Skin epidermis (tissue), 12 donors: ENCODE data around the gene POLR2I.
"Not testable (repeated sequence)": the region's sequence is repeated elsewhere in the genome, so short reads cannot be mapped to it uniquely, and the experiment has no call there.

Experiments
- H3K27ac ChIP-seq, 21 experiments: fragments of 200-600 bp; sonication (generic) in 11 of 21; one replicate each; pipeline ENCODE4 v1.5.0; 2020; ENCODE audit warnings: mild to moderate bottlenecking in 3 of 21, inconsistent platforms in 2 of 21, moderate library complexity in 2 of 21
- H3K4me3 ChIP-seq, 7 experiments: fragments of 200-600 bp; sonication (generic) in 2 of 7; one replicate each; pipeline ENCODE4 v1.5.0; 2020; ENCODE audit warnings: inconsistent platforms in 2 of 7, mild to moderate bottlenecking in 2 of 7, moderate library complexity in 1 of 7

POLR2I gene

DNA sequence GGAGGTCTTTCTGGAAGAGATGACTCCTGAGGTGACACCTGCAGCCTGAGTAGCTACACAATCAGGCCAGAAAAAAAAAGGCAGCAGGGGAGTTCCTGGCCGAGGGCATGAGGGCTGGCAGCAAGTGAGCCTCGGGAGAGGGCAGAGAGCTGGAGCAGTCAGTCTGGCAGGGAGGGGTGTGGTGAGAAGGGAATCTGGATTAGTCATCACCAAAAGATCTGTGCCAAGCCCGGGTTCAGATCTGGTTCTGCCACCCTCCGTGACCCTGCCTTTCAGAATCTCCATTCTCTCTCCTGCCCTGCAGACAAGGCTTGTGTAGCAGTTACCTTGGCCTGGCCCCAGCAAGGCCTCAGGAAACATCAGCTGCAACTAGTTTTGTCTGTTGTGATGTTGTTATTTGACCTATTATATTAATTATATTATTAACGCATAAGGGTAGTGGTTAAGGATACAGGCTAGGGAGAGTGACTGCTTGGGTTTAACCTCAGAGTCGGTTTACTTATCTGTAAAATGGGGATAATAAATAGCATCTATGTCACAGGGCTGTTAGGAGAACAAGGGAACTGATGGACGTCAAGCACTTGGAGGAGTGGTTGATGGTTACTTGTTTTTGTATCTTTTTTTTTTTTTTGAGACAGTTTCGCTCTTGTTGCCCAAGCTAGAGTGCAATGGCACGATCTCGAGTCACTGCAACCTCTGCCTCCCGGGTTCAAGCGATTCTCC, 22.4 kb upstream of the POLR2I start:
- Histone ChIP-seq H3K4me3 (no peak overlapping the region), H3K27ac (peak overlapping the region in 12 of 21 experiments; percentile 7 to 71 (median 61))

DNA sequence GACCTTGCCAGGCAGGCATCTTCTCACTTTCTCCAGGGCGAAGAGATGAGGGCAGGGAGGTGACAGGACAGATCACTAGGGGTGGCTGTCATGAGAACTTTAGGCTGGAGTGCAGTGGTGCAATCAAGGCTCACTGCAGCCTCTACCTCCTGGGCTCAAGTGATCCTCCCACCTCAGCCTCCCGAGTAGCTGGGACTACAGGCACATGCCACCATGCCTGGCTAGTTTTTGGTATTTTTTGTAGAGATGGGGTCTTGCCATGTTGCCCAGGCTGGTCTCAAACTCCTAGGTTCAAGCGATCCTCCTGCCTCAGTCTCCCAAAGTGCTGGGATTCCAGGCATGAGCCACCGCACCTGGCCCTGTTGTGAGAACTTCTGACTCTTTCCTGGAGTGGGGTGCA, 20.2 kb upstream of the POLR2I start:
- not testable (repeated sequence) for H3K4me3 ChIP-seq, H3K27ac ChIP-seq

DNA sequence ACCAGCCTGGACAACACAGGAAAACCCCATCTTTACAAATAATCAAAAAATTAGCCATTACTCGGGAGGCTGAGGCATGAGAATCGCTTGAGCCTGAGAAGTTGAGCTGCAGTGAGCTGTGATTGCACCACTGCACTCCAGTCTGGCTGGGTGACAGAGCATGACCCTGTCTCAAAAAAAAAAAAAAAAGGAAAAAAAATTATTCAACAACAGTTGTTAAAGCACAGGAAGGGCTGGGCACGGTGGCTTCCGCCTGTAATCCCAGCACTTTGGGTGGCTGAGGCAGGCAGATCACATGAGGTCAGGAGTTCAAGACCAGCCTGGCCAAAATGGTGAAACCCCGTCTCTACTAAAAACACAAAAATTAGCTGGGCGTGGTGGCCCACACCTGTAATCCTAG, 16.5 kb upstream of the POLR2I start:
- H3K27ac ChIP-seq: peak overlapping the region in 2 of 21 experiments; percentile 7 to 31

DNA sequence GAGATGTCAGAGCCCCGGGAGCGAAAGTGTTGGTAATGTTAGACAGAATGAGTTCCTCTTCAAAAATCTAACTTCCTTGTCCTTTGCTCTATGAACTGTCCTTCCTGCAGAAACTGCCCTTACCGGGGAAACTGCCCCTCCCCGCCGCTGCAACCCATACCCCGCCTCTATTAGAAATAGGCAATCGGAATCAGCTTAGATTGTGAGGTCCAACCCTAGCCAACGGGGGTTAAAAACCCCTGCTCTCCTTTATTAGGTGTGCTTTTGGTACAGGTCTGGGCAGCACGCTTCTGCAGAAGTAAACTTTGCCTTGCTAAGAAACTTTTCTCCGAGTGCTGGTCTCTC, 13.7 kb upstream of the POLR2I start:
- H3K27ac ChIP-seq: peak overlapping the region; percentile 9 to 96 (median 87)
- peak overlapping the region; percentile 23 to 41 (median 34) for H3K4me3 ChIP-seq

More for the DNA sequence above, 16.5 kb upstream of the POLR2I start:
- H3K4me3 ChIP-seq: not testable (repeated sequence)

DNA sequence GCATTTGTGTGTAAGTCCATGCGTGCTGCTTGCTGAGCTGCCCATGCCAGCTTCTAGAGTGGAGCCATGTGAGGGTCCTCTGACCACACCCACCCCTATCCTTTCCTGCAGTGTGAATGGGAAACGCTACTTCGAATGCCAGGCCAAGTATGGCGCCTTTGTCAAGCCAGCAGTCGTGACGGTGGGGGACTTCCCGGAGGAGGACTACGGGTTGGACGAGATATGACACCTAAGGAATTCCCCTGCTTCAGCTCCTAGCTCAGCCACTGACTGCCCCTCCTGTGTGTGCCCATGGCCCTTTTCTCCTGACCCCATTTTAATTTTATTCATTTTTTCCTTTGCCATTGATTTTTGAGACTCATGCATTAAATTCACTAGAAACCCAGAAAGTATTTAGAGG, 10.9 kb upstream of the POLR2I start:
- Histone ChIP-seq H3K4me3 (no peak overlapping the region), H3K27ac (no peak overlapping the region)

GRCh38 chr19:36121486-36122124, 6.9 kb upstream of the POLR2I start:
- H3K4me3 ChIP-seq: no peak overlapping the region
- H3K27ac ChIP-seq: no peak overlapping the region

- Histone ChIP-seq H3K27ac (no peak overlapping the region), H3K4me3 (no peak overlapping the region)
These were observed 6.3 kb upstream of the POLR2I start for GRCh38 chr19:36120984-36121358.

GRCh38 chr19:36120092-36120983, 5.7 kb upstream of the POLR2I start:
- Histone ChIP-seq H3K4me3 (no peak overlapping the region), H3K27ac (no peak overlapping the region)

DNA sequence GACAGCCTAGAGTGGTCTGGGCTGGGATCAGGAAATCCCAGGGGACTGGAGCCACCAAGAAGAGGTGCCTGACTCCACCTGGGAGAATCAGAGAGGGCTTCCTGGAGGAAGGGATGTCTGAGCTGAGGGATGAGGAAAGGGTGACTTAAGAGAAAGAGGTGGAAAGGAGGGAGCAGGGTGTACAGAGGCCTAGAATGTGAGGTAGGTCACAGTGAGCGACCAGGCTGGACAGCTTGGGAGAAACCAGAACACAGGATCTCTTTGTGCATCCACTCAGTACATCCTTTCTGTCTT, 1.6 kb upstream of the POLR2I start:
- Histone ChIP-seq H3K4me3 (peak overlapping the region in 6 of 7 experiments; percentile 56 to 85 (median 76)), H3K27ac (peak overlapping the region in 17 of 21 experiments; percentile 45 to 94 (median 89))

GRCh38 chr19:36115453-36116343, 1.0 kb upstream of the POLR2I start, which contains the start of gene TBCB:
Gene TBCB (plus strand): TSS chr19:36115468. CDS start chr19:36115561, 93 bp downstream.
- Histone ChIP-seq H3K4me3 (peak within 1 kb of the TSS; percentile 56 to 87 (median 82)), H3K27ac (peak within 1 kb of the TSS; percentile 38 to 94 (median 89))

GRCh38 chr19:36113894-36114720, 568 bp downstream of the POLR2I start:
- Histone ChIP-seq H3K27ac (peak overlapping the region; percentile 38 to 94 (median 89)), H3K4me3 (peak overlapping the region; percentile 56 to 87 (median 82))

DNA sequence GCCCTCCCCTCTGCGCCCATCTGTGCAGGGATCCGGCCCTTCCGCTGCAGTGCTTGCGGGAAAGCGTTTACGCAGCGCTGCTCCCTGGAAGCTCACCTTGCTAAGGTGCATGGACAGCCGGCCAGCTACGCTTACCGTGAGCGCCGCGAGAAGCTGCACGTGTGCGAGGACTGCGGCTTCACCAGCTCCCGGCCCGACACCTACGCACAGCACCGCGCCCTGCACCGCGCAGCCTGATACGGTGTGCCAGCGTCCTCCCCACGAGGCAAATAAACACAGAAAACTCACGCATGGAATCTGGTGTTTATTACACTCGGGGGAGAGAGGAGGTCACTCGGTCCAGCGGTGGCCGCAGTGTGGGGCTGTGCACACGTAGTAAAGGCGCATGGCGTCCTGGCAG, 1.2 kb downstream of the POLR2I start:
- peak overlapping the region in 5 of 21 experiments; percentile 87 to 94 (median 91) for H3K27ac ChIP-seq
- peak overlapping the region in 5 of 7 experiments; percentile 61 to 85 (median 82) for H3K4me3 ChIP-seq

DNA sequence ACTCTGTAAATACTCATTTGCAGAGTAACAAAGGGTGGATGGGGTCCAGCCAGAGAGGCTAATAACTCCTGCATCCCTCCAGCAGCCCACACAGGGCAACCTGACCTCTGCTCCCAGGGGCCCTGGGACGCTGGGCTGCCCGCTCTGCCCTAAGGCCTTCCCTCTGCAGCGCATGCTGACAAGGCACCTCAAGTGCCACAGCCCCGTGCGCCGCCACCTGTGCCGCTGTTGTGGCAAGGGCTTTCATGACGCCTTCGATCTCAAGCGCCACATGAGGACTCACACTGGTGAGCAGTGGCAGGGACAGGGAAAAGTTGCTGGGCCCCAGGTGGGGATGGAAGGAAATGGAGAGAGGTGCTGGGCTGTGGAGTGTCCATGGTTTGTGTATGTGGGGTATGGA, 2.0 kb downstream of the POLR2I start:
- H3K4me3 ChIP-seq: no peak overlapping the region
- no peak overlapping the region for H3K27ac ChIP-seq

- no peak overlapping the region for H3K4me3 ChIP-seq
- no peak overlapping the region for H3K27ac ChIP-seq
These were observed 3.5 kb downstream of the POLR2I start for GRCh38 chr19:36111200-36111539.

GRCh38 chr19:36110487-36111199, 4.0 kb downstream of the POLR2I start, which contains the start of gene OVOL3:
Gene OVOL3 (plus strand): TSS chr19:36111143. CDS start chr19:36111203, 60 bp downstream.
- no peak within 1 kb of the TSS for H3K4me3 ChIP-seq
- no peak within 1 kb of the TSS for H3K27ac ChIP-seq

GRCh38 chr19:36108684-36109083, 6.0 kb downstream of the POLR2I start:
- no peak overlapping the region for H3K27ac ChIP-seq
- no peak overlapping the region for H3K4me3 ChIP-seq

- no peak overlapping the region for H3K27ac ChIP-seq
- H3K4me3 ChIP-seq: no peak overlapping the region
These were observed 7.7 kb downstream of the POLR2I start for GRCh38 chr19:36106991-36107390.

GRCh38 chr19:36106441-36106840, 8.2 kb downstream of the POLR2I start:
- Histone ChIP-seq H3K27ac (no peak overlapping the region), H3K4me3 (no peak overlapping the region)
